KMS-11 (cell line): ENCODE results near the gene AQR.

Experiments
- H2AFZ ChIP-seq: fragments of 200-600 bp; sonication (generic); 2 replicates; pipeline ENCODE4 v1.6.1; 2016; ENCODE audit warnings: antibody characterized with exemption, mixed run types, low read depth
- H3K27ac ChIP-seq: fragments of 200-600 bp; sonication (generic); 2 replicates; pipeline ENCODE4 v1.6.1; 2016; ENCODE audit warnings: mild to moderate bottlenecking, mixed run types
- H3K27me3 ChIP-seq: fragments of 200-600 bp; sonication (generic); 2 replicates; pipeline ENCODE4 v1.6.1; 2017; ENCODE audit warnings: mild to moderate bottlenecking, low read depth, mixed run types, moderate library complexity; ENCODE audit not compliant: insufficient read depth
- H3K36me3 ChIP-seq: fragments of 200-600 bp; sonication (generic); 2 replicates; pipeline ENCODE4 v1.6.1; 2017; ENCODE audit warnings: mild to moderate bottlenecking, mixed run types; ENCODE audit not compliant: insufficient read depth
- H3K4me1 ChIP-seq: fragments of 200-600 bp; sonication (generic); 2 replicates; pipeline ENCODE4 v1.6.1; 2016; ENCODE audit warnings: mild to moderate bottlenecking, low read depth, mixed run types; ENCODE audit not compliant: poor library complexity, severe bottlenecking
- H3K4me2 ChIP-seq: fragments of 200-600 bp; sonication (generic); 2 replicates; pipeline ENCODE4 v1.7.0; 2016; ENCODE audit warnings: mild to moderate bottlenecking, mixed run types
- H3K4me3 ChIP-seq: fragments of 200-600 bp; sonication (generic); IDR thresholded peaks from 2 replicates; pipeline ENCODE4 v1.6.1; 2017; ENCODE audit warnings: low read depth, low read length, mixed read lengths; ENCODE audit not compliant: insufficient read depth
- H3K79me2 ChIP-seq: fragments of 200-600 bp; sonication (generic); 2 replicates; pipeline ENCODE4 v1.6.1; 2016; ENCODE audit warnings: low read depth, mixed run types; ENCODE audit not compliant: insufficient read depth
- H3K9ac ChIP-seq: fragments of 200-600 bp; sonication (generic); 2 replicates; pipeline ENCODE4 v1.6.1; 2016; ENCODE audit warnings: mild to moderate bottlenecking, mixed run types
- H4K20me1 ChIP-seq: fragments of 200-600 bp; sonication (generic); 2 replicates; pipeline ENCODE4 v1.6.1; 2016; ENCODE audit warnings: mild to moderate bottlenecking, mixed run types; ENCODE audit not compliant: insufficient read depth
- CTCF ChIP-seq: fragments of 200-600 bp; sonication (generic); conservative IDR thresholded peaks from 2 replicates; pipeline ENCODE4 v1.6.1; 2017; ENCODE audit warnings: low read depth, mild to moderate bottlenecking, antibody characterized with exemption, low read length, moderate library complexity, mixed read lengths

The AQR gene

DNA sequence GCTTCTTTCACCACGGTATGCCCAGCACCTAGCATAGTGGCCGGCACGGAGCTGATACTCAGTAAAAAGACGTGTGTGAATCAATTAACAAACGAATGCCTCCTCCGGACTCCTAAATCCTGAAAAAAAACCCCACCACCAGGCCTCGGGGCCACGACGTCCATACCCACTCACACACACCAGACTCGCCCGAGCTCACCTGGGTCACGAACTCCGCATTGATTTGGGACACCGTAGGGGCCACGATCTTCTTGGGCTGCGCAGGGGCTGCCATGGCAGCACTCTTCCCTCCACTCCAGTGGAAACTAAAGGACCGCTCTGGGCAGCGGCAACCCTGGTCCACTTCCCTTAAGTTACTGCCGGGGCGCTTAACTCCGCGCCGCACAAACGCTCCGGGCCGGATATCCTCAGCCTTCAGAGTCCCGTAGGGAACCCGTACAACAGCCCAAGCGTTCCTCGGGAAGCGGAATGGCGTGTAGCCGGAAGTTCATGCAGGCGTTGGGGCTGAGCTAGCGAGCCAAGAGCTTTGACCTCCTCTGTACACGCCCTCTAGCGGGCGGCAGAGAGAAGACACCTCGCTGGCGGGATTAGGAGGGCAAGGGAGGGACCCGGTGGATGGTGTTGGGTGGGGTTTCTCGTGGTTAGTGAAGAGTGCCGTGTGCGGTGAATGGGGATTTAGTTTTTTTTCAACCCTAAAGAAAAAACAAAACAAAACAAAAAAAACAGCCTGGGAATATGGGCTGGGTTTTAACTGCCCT, at the start of gene AQR:
Gene AQR (minus strand): TSS at position 403 of the 758 bp plus-strand sequence. CDS start 129 bp downstream, at position 274.
- Histone ChIP-seq H3K4me3 (no peak within 1 kb of the TSS), H3K9ac (peak within 1 kb of the TSS; percentile 77), H4K20me1 (no peaks in the 10 kb centered on the region), H3K27ac (peak within 1 kb of the TSS; percentile 51), H3K27me3 (no peaks in the 10 kb centered on the region), H3K79me2 (peaks cover 40% of the 10 kb centered on the region), H3K36me3 (no peaks in the 10 kb centered on the region), H3K4me1 (peaks cover 9% of the 10 kb centered on the region), H2AFZ (peak within 1 kb of the TSS; percentile 78), H3K4me2 (peak within 1 kb of the TSS; percentile 79)
- TF ChIP-seq CTCF, result peak; percentile 51; the same call in 1 of the 2 replicates

DNA sequence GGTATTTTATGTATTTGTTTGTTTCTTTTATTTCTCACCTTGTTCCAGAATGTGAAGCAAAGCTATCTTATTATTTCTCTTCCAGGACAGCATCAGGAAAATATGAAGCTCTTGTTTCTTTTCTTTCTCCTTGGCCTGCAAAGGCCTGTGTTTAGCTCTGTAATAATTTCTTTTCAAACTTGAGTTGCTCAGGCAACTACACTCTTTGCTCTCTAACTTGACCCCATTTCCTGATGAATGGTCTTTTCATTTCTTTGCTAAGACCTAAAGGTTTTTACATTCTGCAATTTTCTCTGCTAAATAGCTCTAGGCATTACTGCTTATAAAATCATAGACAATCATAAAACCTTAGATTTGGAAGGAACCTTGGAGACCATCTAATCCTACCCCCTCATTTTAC, 44.7 kb upstream of the AQR start:
- Histone ChIP-seq H3K4me2 (peak overlapping the region; percentile 18; the same call in 1 of the 2 replicates), H3K79me2 (no peaks in the 10 kb centered on the region), H3K27me3 (no peaks in the 10 kb centered on the region), H3K4me1 (peaks cover 19% of the 10 kb centered on the region), H3K4me3 (no peak overlapping the region), H3K9ac (no peak overlapping the region), H2AFZ (no peak overlapping the region), H4K20me1 (no peaks in the 10 kb centered on the region), H3K36me3 (no peaks in the 10 kb centered on the region), H3K27ac (peak overlapping the region; percentile 1; the same call in 1 of the 2 replicates)
- TF ChIP-seq CTCF, result no peak

GRCh38 chr15:35013370-35013769, 43.8 kb upstream of the AQR start:
- H3K4me3 ChIP-seq, result no peak overlapping the region
- peaks cover 19% of the 10 kb centered on the region for H3K4me1 ChIP-seq
- no peak for TF ChIP-seq CTCF
- H4K20me1 ChIP-seq, result no peaks in the 10 kb centered on the region
- no peak overlapping the region for H2AFZ ChIP-seq
- no peaks in the 10 kb centered on the region for H3K79me2 ChIP-seq
- H3K9ac ChIP-seq, result no peak overlapping the region
- H3K27ac ChIP-seq, result peak overlapping the region; percentile 1; the same call in 1 of the 2 replicates
- no peak overlapping the region; the same call in 1 of the 2 replicates for H3K4me2 ChIP-seq
- H3K36me3 ChIP-seq, result no peaks in the 10 kb centered on the region
- no peaks in the 10 kb centered on the region for H3K27me3 ChIP-seq

- no peaks in the 10 kb centered on the region for H3K79me2 ChIP-seq
- H3K9ac ChIP-seq, result no peak overlapping the region
- no peak overlapping the region for H3K27ac ChIP-seq
- no peaks in the 10 kb centered on the region for H3K4me1 ChIP-seq
- H2AFZ ChIP-seq, result no peak overlapping the region
- TF ChIP-seq CTCF, result no peak
- H3K27me3 ChIP-seq, result no peaks in the 10 kb centered on the region
- H4K20me1 ChIP-seq, result no peaks in the 10 kb centered on the region
- H3K4me2 ChIP-seq, result no peak overlapping the region
- no peaks in the 10 kb centered on the region for H3K36me3 ChIP-seq
- H3K4me3 ChIP-seq, result no peak overlapping the region
Measured at GRCh38 chr15:35007397-35007796, 37.9 kb upstream of the AQR start.
